Nephron progenitor cell (in vitro differentiated cells): ENCODE measurements around the gene CYTH1.

Experiments used
- DNase-seq: peaks from one replicate; pipeline ENCODE4 v3.0.0; 2021
- H3K27ac Mint-ChIP-seq: 2 replicates; pipeline ENCODE4 v1.8.0; 2021; ENCODE audit warnings: mild to moderate bottlenecking, moderate library complexity, mixed read lengths
- H3K27me3 Mint-ChIP-seq: 2 replicates; pipeline ENCODE4 v1.8.0; 2021; ENCODE audit warnings: mild to moderate bottlenecking, low read depth, mixed read lengths; ENCODE audit not compliant: poor library complexity
- H3K36me3 Mint-ChIP-seq: 2 replicates; pipeline ENCODE4 v1.8.0; 2021; ENCODE audit warnings: low read depth, mixed read lengths
- H3K4me1 Mint-ChIP-seq: 2 replicates; pipeline ENCODE4 v1.8.0; 2021; ENCODE audit warnings: mixed read lengths
- H3K4me3 Mint-ChIP-seq: 2 replicates; pipeline ENCODE4 v1.8.0; 2021; ENCODE audit warnings: mild to moderate bottlenecking, moderate library complexity, mixed read lengths
- H3K9me3 Mint-ChIP-seq: 2 replicates; pipeline ENCODE4 v1.8.0; 2021; ENCODE audit warnings: mild to moderate bottlenecking, moderate library complexity, mixed read lengths
- TF ChIP-seq, protein P1 (sequence below): fragments of 200-600 bp; sonication (generic); IDR thresholded peaks from 2 replicates; pipeline ENCODE4 v1.5.0; 2021; ENCODE audit warnings: antibody characterized with exemption

The CYTH1 gene

GRCh38 chr17:78819806-78820792, 38.0 kb upstream of the CYTH1 start:
- no peak overlapping the region for H3K4me3 Mint-ChIP-seq
- H3K4me1 Mint-ChIP-seq: peaks cover 17% of the 10 kb centered on the region
- no peak for DNase-seq
- TF ChIP-seq, protein P1, sequence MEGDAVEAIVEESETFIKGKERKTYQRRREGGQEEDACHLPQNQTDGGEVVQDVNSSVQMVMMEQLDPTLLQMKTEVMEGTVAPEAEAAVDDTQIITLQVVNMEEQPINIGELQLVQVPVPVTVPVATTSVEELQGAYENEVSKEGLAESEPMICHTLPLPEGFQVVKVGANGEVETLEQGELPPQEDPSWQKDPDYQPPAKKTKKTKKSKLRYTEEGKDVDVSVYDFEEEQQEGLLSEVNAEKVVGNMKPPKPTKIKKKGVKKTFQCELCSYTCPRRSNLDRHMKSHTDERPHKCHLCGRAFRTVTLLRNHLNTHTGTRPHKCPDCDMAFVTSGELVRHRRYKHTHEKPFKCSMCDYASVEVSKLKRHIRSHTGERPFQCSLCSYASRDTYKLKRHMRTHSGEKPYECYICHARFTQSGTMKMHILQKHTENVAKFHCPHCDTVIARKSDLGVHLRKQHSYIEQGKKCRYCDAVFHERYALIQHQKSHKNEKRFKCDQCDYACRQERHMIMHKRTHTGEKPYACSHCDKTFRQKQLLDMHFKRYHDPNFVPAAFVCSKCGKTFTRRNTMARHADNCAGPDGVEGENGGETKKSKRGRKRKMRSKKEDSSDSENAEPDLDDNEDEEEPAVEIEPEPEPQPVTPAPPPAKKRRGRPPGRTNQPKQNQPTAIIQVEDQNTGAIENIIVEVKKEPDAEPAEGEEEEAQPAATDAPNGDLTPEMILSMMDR: no peak
- no peak overlapping the region for H3K27ac Mint-ChIP-seq
- no peaks in the 10 kb centered on the region for H3K27me3 Mint-ChIP-seq
- H3K36me3 Mint-ChIP-seq: peaks cover 73% of the 10 kb centered on the region
- no peaks in the 10 kb centered on the region for H3K9me3 Mint-ChIP-seq

GRCh38 chr17:78819402-78819801, 37.3 kb upstream of the CYTH1 start:
- Mint-ChIP-seq H3K4me3 (no peak overlapping the region), H3K27me3 (no peaks in the 10 kb centered on the region), H3K4me1 (peaks cover 17% of the 10 kb centered on the region), H3K36me3 (peaks cover 71% of the 10 kb centered on the region), H3K9me3 (no peaks in the 10 kb centered on the region), H3K27ac (no peak overlapping the region)
- TF ChIP-seq, protein P1: no peak
- DNase-seq: no peak

GRCh38 chr17:78818932-78819331, 36.9 kb upstream of the CYTH1 start:
- TF ChIP-seq, protein P1: no peak
- peaks cover 13% of the 10 kb centered on the region for H3K4me1 Mint-ChIP-seq
- no peak for DNase-seq
- H3K36me3 Mint-ChIP-seq: peaks cover 72% of the 10 kb centered on the region
- H3K4me3 Mint-ChIP-seq: no peak overlapping the region
- no peaks in the 10 kb centered on the region for H3K9me3 Mint-ChIP-seq
- H3K27ac Mint-ChIP-seq: peak overlapping the region; percentile 17
- H3K27me3 Mint-ChIP-seq: no peaks in the 10 kb centered on the region

- H3K27me3 Mint-ChIP-seq: no peaks in the 10 kb centered on the region
- peaks cover 70% of the 10 kb centered on the region for H3K36me3 Mint-ChIP-seq
- no peaks in the 10 kb centered on the region for H3K9me3 Mint-ChIP-seq
- H3K27ac Mint-ChIP-seq: peak overlapping the region; percentile 17
- TF ChIP-seq, protein P1: no peak
- H3K4me1 Mint-ChIP-seq: peaks cover 10% of the 10 kb centered on the region
- no peak for DNase-seq
- H3K4me3 Mint-ChIP-seq: no peak overlapping the region
Observed at GRCh38 chr17:78818152-78818846, 36.2 kb upstream of the CYTH1 start.

DNA sequence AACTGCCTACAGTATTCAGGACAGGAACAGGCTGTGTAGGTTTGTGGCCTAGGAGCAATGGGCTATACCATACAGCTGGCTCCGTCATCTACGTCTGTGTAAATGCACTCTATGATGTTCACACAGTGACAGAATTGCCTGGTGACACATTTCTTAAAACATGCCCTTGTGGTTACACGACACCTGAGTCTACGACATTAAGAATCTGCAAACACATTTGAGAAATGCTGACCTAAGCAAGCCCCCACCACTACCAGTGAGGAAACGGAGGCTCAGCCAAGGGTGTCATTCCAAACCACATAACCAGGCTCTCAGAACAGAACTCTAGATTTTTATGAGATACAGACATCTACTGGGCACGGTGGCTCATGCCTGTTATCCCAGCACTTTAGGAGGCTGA, 35.0 kb upstream of the CYTH1 start:
- TF ChIP-seq, protein P1: no peak
- Mint-ChIP-seq H3K27me3 (no peaks in the 10 kb centered on the region), H3K9me3 (no peaks in the 10 kb centered on the region), H3K36me3 (peaks cover 69% of the 10 kb centered on the region), H3K27ac (peak overlapping the region; percentile 32), H3K4me3 (no peak overlapping the region), H3K4me1 (no peaks in the 10 kb centered on the region)
- DNase-seq: no peak
